Measurements from ENCODE around the gene UPP2.

GRCh38 chr2:158143703-158144360 lies 42.2 kb downstream of the UPP2 start:
- no peak for TF ChIP-seq CTCF (IDR thresholded peaks at IDR 0.05; ENCODE audit: low read depth, low read length, poor library complexity, severe bottlenecking)
- TF ChIP-seq EZH2phosphoT487 (IDR thresholded peaks at IDR 0.05; ENCODE audit: borderline replicate concordance, low read length) = no peak
